ENCODE results near the gene TNRC6A.
"Not testable (repeated sequence)": the region's sequence is repeated elsewhere in the genome, so short reads cannot be mapped to it uniquely, and the experiment has no call there.

TNRC6A gene

DNA sequence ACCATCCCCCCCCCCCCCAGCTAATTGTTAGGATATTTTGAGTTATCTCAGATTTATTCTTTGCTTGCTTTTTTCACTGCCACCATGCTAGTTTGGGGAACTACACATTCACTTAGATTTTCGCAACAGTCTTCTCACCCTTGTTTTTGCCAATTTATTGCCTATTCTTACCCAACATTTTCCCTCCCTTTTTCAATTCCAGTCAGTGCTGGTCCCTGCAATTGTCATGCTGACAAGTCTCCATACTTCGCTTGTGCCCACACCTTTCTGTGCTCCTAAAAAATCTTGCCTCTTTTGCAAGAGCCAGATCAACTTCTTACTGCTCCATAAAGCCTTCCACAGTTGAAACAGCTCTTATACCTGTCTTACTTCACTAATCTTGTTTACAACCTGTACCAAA, 16.3 kb downstream of the TNRC6A start:
- H3K4me1 Mint-ChIP-seq: peaks cover 28% of the 10 kb centered on the region

GRCh38 chr16:24747441-24747840, 18.0 kb downstream of the TNRC6A start:
- Mint-ChIP-seq H3K27me3 (ENCODE audit: low read depth) (no peaks in the 10 kb centered on the region), H3K4me3 (no peak overlapping the region)
- TF ChIP-seq CTCF (IDR thresholded peaks at IDR 0.05; ENCODE audit: unreplicated experiment in 3 of 3): no peak

More for the DNA sequence above, 16.3 kb downstream of the TNRC6A start:
- H3K36me3 Mint-ChIP-seq (ENCODE audit: low read depth): peaks cover 21% of the 10 kb centered on the region
- H3K4me3 Mint-ChIP-seq: no peak overlapping the region
- no peak for TF ChIP-seq CTCF (IDR thresholded peaks at IDR 0.05; ENCODE audit: unreplicated experiment in 3 of 3)
- H3K27ac Mint-ChIP-seq: no peak overlapping the region
- H3K27me3 Mint-ChIP-seq (ENCODE audit: low read depth): no peaks in the 10 kb centered on the region
- H3K9me3 Mint-ChIP-seq: no peaks in the 10 kb centered on the region

DNA sequence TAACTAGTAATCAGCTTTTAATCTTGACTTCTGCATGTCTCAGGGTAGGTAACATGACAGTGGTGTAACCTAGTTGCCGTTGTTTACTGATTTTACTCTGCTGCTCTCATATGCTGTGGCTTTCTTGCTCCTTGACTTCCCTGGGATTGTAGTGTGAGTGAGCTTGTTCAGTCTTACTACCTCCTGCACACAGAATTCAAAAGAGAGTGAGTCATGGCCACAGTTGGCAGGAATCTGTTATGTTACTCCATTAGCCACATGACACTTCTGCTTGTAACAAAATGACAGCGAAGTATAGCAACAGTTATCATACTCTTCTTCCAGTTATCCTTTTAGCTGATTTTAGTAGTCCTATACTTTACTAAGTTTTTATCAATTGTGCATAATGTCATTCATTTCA, 18.8 kb downstream of the TNRC6A start:
- Mint-ChIP-seq H3K4me3 (no peak overlapping the region), H3K27ac (peak overlapping the region in 1 of 3 experiments; percentile 45), H3K4me1 (peaks cover 33% of the 10 kb centered on the region), H3K9me3 (no peaks in the 10 kb centered on the region), H3K27me3 (ENCODE audit: low read depth) (no peaks in the 10 kb centered on the region), H3K36me3 (ENCODE audit: low read depth) (peaks cover 15% of the 10 kb centered on the region)
- TF ChIP-seq CTCF (IDR thresholded peaks at IDR 0.05; ENCODE audit: unreplicated experiment in 3 of 3): no peak

More at GRCh38 chr16:24747441-24747840, 18.0 kb downstream of the TNRC6A start:
- peaks cover 15% of the 10 kb centered on the region for H3K36me3 Mint-ChIP-seq (ENCODE audit: low read depth)
- peaks cover 31% of the 10 kb centered on the region for H3K4me1 Mint-ChIP-seq
- no peak overlapping the region for H3K27ac Mint-ChIP-seq
- no peaks in the 10 kb centered on the region for H3K9me3 Mint-ChIP-seq

DNA sequence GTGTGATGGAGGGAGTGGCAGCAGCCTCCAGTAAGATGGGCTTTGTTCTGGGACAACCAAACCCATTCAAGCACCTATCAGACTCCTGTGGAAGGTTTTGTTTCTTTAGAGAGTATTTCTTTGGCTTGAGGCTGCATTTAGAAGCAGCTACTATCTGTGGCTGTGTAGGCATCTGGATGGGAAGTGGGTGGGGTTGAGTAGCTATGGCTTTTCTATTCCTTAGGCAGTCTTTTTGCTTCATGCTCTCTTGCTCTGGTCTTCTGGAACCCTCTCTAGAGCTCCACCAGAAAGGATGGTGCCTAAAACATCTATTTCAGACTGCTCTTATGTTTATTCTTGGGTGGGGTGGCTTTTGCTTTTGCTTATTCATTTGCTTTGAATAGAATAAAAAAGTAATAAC, 19.9 kb downstream of the TNRC6A start:
- no peaks in the 10 kb centered on the region for H3K27me3 Mint-ChIP-seq (ENCODE audit: low read depth)
- no peak overlapping the region for H3K27ac Mint-ChIP-seq
- no peaks in the 10 kb centered on the region for H3K9me3 Mint-ChIP-seq
- peaks cover 15% of the 10 kb centered on the region for H3K36me3 Mint-ChIP-seq (ENCODE audit: low read depth)
- no peak overlapping the region for H3K4me3 Mint-ChIP-seq
- H3K4me1 Mint-ChIP-seq: peaks cover 33% of the 10 kb centered on the region
- no peak for TF ChIP-seq CTCF (IDR thresholded peaks at IDR 0.05; ENCODE audit: unreplicated experiment in 3 of 3)

DNA sequence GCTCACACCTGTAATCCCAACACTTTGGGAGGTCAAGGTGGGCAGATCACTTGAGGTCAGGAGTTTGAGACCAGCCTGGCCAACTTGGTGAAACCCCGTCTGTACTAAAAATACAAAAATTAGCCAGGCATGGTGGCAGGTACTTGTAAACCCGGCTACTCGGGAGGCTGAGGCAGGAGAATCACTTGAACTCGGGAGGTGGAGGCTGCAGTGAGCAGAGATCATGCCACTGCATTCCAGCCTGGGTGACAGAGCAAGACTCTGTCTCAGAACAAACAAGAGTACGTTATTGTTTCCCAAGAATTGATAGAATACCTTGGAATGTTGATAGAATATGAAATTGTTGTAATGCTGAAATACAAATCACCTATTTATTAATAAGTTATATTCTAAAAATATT, 20.4 kb downstream of the TNRC6A start:
- H3K4me3 Mint-ChIP-seq; H3K27ac Mint-ChIP-seq; H3K27me3 Mint-ChIP-seq (ENCODE audit: low read depth); H3K9me3 Mint-ChIP-seq: not testable (repeated sequence)
- Mint-ChIP-seq H3K4me1 (peaks cover 33% of the 10 kb centered on the region), H3K36me3 (ENCODE audit: low read depth) (peaks cover 15% of the 10 kb centered on the region)

DNA sequence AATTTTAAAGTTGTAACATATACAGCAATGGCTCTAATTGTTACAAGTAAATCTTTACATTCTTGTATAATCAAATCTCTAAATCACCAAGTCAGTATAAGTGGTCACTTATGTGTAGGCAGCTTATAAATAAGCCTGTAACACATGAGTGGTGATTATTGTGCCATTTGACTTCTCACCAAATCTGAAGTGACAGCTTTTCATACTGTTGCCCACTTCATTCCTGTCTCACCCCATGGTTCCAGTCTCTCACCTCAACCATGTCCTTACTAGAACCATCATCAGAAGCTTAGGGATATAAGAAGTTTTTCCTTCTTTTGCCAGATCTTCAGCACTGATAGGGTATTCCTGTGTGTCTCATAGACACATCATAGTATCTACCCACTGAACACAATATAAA, 23.5 kb downstream of the TNRC6A start:
- no peak overlapping the region for H3K27ac Mint-ChIP-seq
- peaks cover 5% of the 10 kb centered on the region for H3K36me3 Mint-ChIP-seq (ENCODE audit: low read depth)
- no peak for TF ChIP-seq CTCF (IDR thresholded peaks at IDR 0.05; ENCODE audit: unreplicated experiment in 3 of 3)
- no peak overlapping the region for H3K4me3 Mint-ChIP-seq
- peaks cover 24% of the 10 kb centered on the region for H3K4me1 Mint-ChIP-seq
- H3K27me3 Mint-ChIP-seq (ENCODE audit: low read depth): no peaks in the 10 kb centered on the region
- no peaks in the 10 kb centered on the region for H3K9me3 Mint-ChIP-seq
